Upper lobe of left lung (tissue), 6 donors: ENCODE data around the gene TTC39C. TPM values are rescaled to one million over a fixed set of nuclear protein-coding genes. Genes with fewer than 3 reads are reported as not detected.

ENCODE experiments used
- ATAC-seq, 2 donors: fragments of 200-7000 bp; cut with Tn5 transposase; one replicate each; pipeline ENCODE4 v1.9.1; 2022; ENCODE audit warnings: mild to moderate bottlenecking in 2 of 2, moderate library complexity in 2 of 2; ENCODE audit not compliant: low FRiP score in 2 of 2
- DNase-seq, 2 donors: peaks; one replicate each; pipeline ENCODE4 v3.0.0-alpha.2; 2019 to 2020
- H3K27ac ChIP-seq, 4 donors: fragments of 200-600 bp; sonication (generic); one replicate each; pipeline ENCODE4 v1.5.1; 2016 to 2019
- H3K27me3 ChIP-seq, 4 donors: fragments of 200-600 bp; sonication (generic); one replicate each; pipeline ENCODE4 v1.5.1; 2017 to 2019
- H3K36me3 ChIP-seq, 4 donors: fragments of 200-600 bp; sonication (generic); one replicate each; pipeline ENCODE4 v1.5.1; 2016 to 2019
- H3K4me1 ChIP-seq, 4 donors: fragments of 200-600 bp; sonication (generic); one replicate each; pipeline ENCODE4 v1.5.1; 2018 to 2019
- H3K4me3 ChIP-seq, 4 donors: fragments of 200-600 bp; sonication (generic); one replicate each; pipeline ENCODE4 v1.5.1; 2017 to 2019; ENCODE audit warnings: mild to moderate bottlenecking in 2 of 4, moderate library complexity in 1 of 4
- H3K9me3 ChIP-seq, 4 donors: fragments of 200-600 bp; sonication (generic); one replicate each; pipeline ENCODE4 v1.5.1; 2018 to 2019
- EP300 ChIP-seq, 4 donors: sonication (generic); formaldehyde crosslinking; IDR thresholded peaks; one replicate each; pipeline ENCODE4 v1.5.1; 2017; ENCODE audit warnings: antibody characterized with exemption in 4 of 4, control low read depth in 2 of 4
- POLR2A ChIP-seq, 4 donors: fragments of 450-650 bp; IDR thresholded peaks; one replicate each; pipeline ENCODE4 v1.5.1; 2016 to 2017; ENCODE audit warnings: antibody characterized with exemption in 4 of 4, mild to moderate bottlenecking in 2 of 4
- POLR2AphosphoS5 ChIP-seq, 2 donors: sonication (generic); formaldehyde crosslinking; IDR thresholded peaks; one replicate each; pipeline ENCODE4 v1.5.1; 2017; ENCODE audit warnings: antibody characterized with exemption in 2 of 2
- WGBS, 2 donors: methylation state at CpG; one replicate each; pipeline ENCODE4 v1.1.5; 2017 to 2018; 5-methylcytosine and 5-hydroxymethylcytosine counted together
- total RNA-seq, 6 donors: library from RNA; depleted of rRNA in 4 of 6; stranded (reverse); fragments of >200 nt in 4 of 6; gene quantifications; one replicate each; pipeline versions ENCODE4 v1.1.0 to v1.2.1, GENCODE V29; 2016 to 2021
- TF ChIP-seq, protein P1 (sequence below), 6 experiments: fragments of 450-650 bp in 4 of 6; fragments of 200-600 bp in 2 of 6; sonication (generic) in 2 of 6; IDR thresholded peaks; one replicate each; pipeline ENCODE4 v1.5.1; 2016 to 2019; ENCODE audit warnings: antibody characterized with exemption in 6 of 6
- donor health status: DM: no; HTN: no; CAD: no; lungs with moderate emphysema.
- donor health status: DM: no; HTN: yes; CAD: no; lungs with severe emphysema.

TTC39C gene
- total RNA-seq, 6 donors from 2014 or later = 12.8 to 31.5 (median 19.5) TPM

DNA sequence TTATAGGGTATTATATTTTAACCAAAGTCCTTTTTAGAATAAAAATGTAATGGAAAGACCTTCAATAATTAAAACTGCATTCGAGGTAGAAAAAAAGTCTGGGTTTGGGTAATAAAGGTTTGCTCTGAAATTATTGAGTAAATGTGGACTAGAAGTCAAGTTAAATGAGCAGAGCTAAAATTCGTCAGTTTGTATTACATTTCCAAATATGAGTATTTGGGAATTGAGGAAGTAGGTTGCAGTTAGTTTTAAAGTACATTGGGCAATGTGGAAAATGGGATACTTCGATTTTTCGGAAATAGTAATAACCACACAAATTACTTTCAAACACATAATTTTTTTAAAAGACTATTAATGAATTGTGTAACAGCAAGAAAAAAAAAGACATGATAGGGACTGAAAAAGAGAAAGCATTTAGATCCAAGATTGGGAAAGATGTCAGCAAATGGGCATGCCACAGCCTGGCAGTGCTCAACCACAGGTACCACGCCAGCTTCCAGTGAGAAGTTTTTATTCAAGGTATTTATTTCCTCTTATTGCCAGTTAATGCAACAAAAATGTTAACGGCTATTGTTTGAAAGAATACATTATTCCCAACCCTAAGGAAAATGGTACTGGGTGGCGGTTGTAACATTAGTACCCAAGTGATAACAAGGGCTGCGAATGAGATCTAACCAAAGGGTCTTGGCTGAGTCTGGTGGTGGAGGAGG is 50.0 kb downstream of the TTC39C start:
- no peak overlapping the region for H3K27ac ChIP-seq
- ATAC-seq (no peak), DNase-seq (no peak)
- no peak overlapping the region for H3K4me3 ChIP-seq
- H3K4me1 ChIP-seq = no peaks in the 10 kb centered on the region
- TF ChIP-seq POLR2A (IDR thresholded peaks at IDR 0.05) (no peak), EP300 (IDR thresholded peaks at IDR 0.05) (no peak)
- H3K9me3 ChIP-seq = no peaks in the 10 kb centered on the region
- H3K27me3 ChIP-seq = no peaks in the 10 kb centered on the region
- 79 to 83% methylated on average over 8 of the region's 8 CpGs for WGBS, 2 donors
- peaks cover 0 to 8% (median 0%) of the 10 kb centered on the region in 4 donors for H3K36me3 ChIP-seq

DNA sequence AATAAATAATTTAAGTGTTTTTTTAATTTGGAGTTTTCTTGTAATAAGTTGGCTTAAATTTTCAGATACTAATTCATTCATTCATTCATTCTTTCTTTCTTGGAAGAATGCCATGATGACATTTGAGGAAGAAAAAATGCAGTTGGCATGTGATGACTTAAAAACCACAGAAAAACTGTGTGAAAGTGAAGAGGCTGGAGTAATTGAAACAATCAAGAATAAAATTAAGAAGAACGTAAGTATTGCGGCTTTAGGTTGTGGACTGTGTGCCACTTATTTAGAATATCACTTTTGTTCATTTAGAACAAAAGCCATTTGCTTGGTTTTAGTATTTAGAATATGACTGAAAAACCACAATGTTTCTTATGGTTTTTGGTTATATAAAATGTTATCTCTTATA is 51.4 kb downstream of the TTC39C start:
- H3K27me3 ChIP-seq = no peaks in the 10 kb centered on the region
- peaks cover 0 to 8% (median 0%) of the 10 kb centered on the region in 4 donors for H3K36me3 ChIP-seq
- H3K4me1 ChIP-seq = no peaks in the 10 kb centered on the region
- no peak for ATAC-seq
- no peak overlapping the region for H3K27ac ChIP-seq
- DNase-seq = no peak
- 81 to 96% methylated on average over 2 of the region's 2 CpGs for WGBS, 2 donors
- TF ChIP-seq EP300 (IDR thresholded peaks at IDR 0.05) (no peak), POLR2AphosphoS5 (IDR thresholded peaks at IDR 0.05) (no peak)
- H3K4me3 ChIP-seq = no peak overlapping the region
- H3K9me3 ChIP-seq = no peaks in the 10 kb centered on the region

DNA sequence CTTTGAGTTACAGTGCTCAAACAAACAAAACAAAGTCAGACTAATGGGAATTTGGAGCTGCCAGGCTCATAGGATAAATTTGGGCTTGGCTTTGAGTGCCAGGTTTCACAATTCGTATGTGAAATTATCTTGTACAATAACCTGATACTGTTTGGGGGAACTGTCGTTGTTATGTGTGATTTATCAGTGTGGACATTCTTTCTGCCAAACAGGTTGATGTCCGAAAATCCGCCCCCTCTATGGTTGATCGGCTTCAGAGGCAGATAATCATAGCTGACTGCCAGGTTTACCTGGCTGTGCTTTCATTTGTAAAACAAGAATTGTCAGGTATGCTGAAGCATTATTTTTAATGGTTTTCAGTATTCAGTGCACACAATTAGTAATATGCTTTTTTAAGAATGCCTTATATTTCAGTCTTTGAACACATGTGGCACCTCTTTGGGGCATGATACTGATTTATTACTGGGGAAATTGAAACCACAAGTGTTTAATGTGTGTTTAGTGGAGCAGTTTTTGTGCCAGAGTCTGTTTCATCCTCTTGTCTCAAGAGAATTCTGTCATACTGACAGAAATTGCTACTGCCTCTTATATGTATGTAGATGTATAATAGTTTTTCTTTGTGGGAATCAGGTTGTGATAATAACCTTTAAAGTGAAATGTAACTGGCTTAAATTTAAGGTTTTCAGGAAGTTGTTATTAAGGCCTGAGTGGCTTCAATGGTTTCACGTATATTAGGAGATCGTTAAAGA is 54.6 kb downstream of the TTC39C start:
- ATAC-seq = no peak
- no peak for TF ChIP-seq POLR2A (IDR thresholded peaks at IDR 0.05)
- DNase-seq = no peak
- no peak overlapping the region for H3K4me3 ChIP-seq
- H3K9me3 ChIP-seq = no peaks in the 10 kb centered on the region
- H3K27ac ChIP-seq = no peak overlapping the region
- peaks cover 0 to 8% (median 0%) of the 10 kb centered on the region in 4 donors for H3K36me3 ChIP-seq
- WGBS, 2 donors = 70 to 80% methylated on average over 7 of the region's 7 CpGs
- no peaks in the 10 kb centered on the region for H3K4me1 ChIP-seq
- no peaks in the 10 kb centered on the region for H3K27me3 ChIP-seq

DNA sequence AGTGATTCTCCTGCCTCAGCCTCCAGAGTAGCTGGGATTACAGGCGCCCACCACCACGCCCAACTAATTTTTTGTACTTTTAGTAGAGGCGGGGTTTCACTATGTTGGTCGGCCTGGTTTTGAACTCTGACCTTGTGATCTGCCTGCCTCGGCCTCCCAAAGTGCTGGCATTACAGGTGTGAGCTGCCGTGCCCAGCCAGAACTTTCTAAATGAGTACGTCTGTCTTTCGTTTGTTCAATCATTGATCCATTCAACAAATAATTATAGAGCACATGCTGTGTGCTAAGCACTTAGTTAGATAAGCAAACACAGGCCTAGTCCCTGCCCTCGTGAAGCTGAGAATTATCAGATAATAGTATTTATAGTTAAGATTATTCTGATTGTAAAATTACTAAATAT is 56.5 kb downstream of the TTC39C start:
- peaks cover 3 to 4% (median 4%) of the 10 kb centered on the region in 4 donors for H3K4me1 ChIP-seq
- TF ChIP-seq POLR2AphosphoS5 (IDR thresholded peaks at IDR 0.05) (no peak), EP300 (IDR thresholded peaks at IDR 0.05) (no peak), POLR2A (IDR thresholded peaks at IDR 0.05) (no peak)
- TF ChIP-seq, protein P1, sequence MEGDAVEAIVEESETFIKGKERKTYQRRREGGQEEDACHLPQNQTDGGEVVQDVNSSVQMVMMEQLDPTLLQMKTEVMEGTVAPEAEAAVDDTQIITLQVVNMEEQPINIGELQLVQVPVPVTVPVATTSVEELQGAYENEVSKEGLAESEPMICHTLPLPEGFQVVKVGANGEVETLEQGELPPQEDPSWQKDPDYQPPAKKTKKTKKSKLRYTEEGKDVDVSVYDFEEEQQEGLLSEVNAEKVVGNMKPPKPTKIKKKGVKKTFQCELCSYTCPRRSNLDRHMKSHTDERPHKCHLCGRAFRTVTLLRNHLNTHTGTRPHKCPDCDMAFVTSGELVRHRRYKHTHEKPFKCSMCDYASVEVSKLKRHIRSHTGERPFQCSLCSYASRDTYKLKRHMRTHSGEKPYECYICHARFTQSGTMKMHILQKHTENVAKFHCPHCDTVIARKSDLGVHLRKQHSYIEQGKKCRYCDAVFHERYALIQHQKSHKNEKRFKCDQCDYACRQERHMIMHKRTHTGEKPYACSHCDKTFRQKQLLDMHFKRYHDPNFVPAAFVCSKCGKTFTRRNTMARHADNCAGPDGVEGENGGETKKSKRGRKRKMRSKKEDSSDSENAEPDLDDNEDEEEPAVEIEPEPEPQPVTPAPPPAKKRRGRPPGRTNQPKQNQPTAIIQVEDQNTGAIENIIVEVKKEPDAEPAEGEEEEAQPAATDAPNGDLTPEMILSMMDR (IDR thresholded peaks at IDR 0.05) = no peak
- H3K27ac ChIP-seq = no peak overlapping the region
- H3K27me3 ChIP-seq = no peaks in the 10 kb centered on the region
- peaks cover 0 to 8% (median 0%) of the 10 kb centered on the region in 4 donors for H3K36me3 ChIP-seq
- no peak for ATAC-seq
- H3K4me3 ChIP-seq = no peak overlapping the region
- H3K9me3 ChIP-seq = no peaks in the 10 kb centered on the region
- WGBS, 2 donors = 81 to 87% methylated on average over 9 of the region's 9 CpGs
- DNase-seq = no peak

DNA sequence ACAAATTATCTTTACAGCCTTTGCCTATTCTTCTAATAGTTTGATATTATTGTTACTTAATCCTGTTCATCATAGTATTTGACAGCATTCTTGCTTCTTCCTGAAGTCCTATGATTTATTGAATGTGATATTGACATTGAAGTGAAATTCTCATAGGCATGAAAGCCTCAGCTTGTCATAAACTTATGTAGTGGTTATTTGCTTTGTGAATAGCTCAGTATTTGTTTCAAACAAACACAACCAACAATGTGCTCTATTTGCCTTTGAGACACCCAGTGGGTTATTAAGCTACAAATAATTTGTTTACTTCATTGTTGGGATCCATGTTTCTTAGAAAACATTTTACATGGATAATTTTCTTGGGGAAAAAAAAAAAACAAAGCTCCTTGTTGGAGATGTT is 57.2 kb downstream of the TTC39C start:
- no peak for ATAC-seq
- H3K36me3 ChIP-seq = peaks cover 0 to 7% (median 0%) of the 10 kb centered on the region in 4 donors
- H3K4me3 ChIP-seq = no peak overlapping the region
- no peak for DNase-seq
- H3K9me3 ChIP-seq = no peaks in the 10 kb centered on the region
- H3K4me1 ChIP-seq = peaks cover 4 to 10% (median 5%) of the 10 kb centered on the region in 4 donors
- TF ChIP-seq POLR2A (IDR thresholded peaks at IDR 0.05) (no peak), EP300 (IDR thresholded peaks at IDR 0.05) (no peak), POLR2AphosphoS5 (IDR thresholded peaks at IDR 0.05) (no peak)
- TF ChIP-seq, protein P1 (IDR thresholded peaks at IDR 0.05) = no peak
- no peaks in the 10 kb centered on the region for H3K27me3 ChIP-seq
- no peak overlapping the region for H3K27ac ChIP-seq

DNA sequence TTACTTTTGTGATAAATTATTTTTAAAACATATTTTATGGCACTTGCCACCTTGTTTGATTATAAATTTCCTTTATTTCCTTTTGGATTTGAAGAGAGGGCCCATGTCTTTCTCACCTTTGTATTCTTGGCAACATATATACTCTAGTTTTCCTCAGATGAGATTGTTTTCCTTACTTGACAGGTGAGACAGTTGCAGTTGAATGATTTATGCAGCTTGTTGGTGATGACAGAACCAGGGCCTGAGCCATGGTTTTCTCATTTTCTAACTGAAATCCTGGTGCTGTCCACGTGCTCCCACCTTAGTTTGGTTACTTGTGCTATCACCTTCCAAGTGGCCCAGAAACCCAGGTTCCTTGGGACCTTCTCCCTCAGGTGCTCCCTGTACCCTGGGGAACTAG is 58.2 kb downstream of the TTC39C start:
- WGBS, 2 donors = 94 to 100% methylated on average over 1 of the region's 1 CpG
- TF ChIP-seq POLR2A (IDR thresholded peaks at IDR 0.05) = no peak
- TF ChIP-seq, protein P1 (IDR thresholded peaks at IDR 0.05) = no peak
- no peak for TF ChIP-seq POLR2AphosphoS5 (IDR thresholded peaks at IDR 0.05)
- TF ChIP-seq EP300 (IDR thresholded peaks at IDR 0.05) = no peak
- Histone ChIP-seq H3K4me3 (no peak overlapping the region), H3K36me3 (no peaks in the 10 kb centered on the region), H3K4me1 (peaks cover 4 to 10% (median 5%) of the 10 kb centered on the region in 4 donors), H3K9me3 (no peaks in the 10 kb centered on the region), H3K27me3 (no peaks in the 10 kb centered on the region), H3K27ac (no peak overlapping the region)
- ATAC-seq = no peak
- DNase-seq = no peak
